ENCODE measurements around the gene NPVF.

NPVF gene

DNA sequence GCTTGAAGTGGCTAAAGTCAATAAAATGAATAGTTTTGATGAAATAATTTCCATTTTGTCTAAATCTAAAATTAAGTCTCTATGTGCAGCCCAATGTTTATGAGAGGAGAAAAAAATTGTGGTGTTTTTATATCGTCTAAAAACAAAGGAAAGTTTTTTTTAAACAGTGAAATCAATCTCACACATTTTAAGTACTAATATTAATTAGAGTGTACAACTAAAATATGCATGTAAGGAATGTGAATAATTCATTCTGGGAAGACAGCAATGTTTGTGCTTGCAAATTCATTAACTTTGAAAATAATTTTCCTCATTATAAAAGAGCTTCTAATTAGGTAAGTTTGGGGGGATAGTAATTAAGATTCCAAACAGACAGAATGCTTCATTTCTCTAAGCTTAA is at the start of gene NPVF:
Gene NPVF, minus strand, starts transcription at position 101 of the 400 bp plus-strand sequence. Its CDS starts 47 bp downstream, at position 54.
- DNase-seq = no peak

DNA sequence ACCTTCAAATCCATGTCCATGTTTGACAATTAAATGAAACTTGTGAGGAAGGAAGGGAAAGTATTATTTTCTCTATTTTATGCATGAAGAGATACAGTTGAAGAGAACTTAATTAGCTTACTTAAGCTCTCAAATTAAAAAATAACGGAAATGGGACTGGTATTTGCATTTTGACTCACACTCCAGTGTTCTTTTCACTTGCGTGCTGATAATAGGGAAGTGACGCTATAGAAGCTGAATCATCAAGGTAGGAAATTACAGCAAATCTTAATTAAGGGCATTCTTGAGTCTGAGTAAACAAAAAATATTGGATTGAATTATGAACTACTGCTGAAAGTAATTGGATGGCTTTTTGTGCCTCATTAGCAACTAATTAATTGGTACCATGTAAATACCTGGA is 44.0 kb upstream of the NPVF start:
- DNase-seq = no peak

DNA sequence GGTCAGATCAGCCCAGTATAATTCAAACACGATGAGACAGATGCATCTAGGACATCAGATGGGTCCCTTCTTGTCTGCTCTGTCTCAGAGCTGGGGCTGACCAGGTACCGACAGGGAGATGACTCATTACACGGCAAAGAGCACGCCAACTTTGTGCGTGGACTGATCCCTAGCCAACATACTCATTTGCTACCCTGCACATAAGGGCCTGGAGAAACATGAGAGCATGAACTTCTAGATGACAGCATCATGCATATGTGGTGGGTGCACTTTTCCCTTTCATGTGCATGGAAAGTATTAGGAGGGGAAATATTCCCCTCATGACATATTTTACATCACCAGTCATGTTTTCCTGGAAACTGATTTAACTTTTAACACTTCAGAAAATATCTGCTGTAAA is 35.1 kb upstream of the NPVF start:
- DNase-seq = no peak

DNA sequence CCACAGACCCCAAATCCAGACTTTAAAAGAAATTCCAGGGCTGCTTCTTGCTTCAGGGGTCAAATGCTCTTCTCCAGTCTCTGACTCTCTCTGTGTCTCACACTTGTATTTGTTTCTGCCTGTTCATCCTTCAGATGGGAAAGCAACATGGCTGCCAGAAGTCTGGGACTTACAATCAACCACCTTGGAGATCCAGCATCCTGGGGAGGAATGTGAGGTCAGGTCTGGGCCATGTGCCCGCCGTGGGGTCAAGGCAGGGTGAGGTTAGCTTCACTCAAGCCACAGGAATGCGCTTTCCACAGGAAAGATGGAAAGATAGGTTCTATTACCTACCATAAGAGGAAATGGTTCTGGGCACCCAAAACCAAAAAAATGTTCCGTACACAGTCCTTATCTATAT is 34.3 kb upstream of the NPVF start:
- no peak for DNase-seq

GRCh38 chr7:25261545-25262140 is 33.4 kb upstream of the NPVF start:
- DNase-seq = no peak

GRCh38 chr7:25260862-25261494 is 32.7 kb upstream of the NPVF start:
- no peak for DNase-seq

DNA sequence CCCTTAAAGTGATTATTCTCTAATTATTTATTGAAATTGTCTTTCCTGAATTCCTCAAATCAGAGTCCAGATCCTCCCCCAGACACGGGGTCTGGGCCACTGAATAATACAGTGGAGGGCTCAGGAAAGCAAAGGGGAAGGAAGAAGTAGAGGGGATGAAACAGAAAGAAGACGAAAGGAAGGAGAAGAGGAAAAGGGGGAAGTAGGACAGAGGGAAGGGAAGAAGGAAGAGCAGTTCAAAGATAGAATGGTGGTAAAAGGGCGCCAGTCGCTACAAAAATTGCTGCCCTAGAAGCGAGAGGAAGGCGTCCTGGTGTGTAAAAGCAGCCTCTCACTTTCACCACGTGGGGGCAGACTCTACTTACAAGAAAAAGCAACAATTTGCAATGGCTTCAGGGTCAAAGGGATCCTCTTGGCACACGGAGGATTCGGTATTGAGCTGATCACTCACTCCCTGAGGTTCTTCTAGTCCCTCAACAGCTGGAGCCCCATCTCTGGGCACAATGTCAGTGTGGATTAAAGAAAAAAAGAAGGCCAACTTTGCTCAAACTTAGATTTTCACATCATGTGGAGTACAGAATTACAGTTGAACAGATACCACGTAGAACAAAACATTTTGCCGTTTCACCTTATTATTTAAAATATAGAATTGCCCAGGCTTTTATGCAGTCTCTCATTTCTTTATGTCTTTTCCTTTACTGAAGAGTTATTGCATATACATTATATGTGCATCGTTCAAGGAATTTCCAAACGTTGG is 31.4 kb upstream of the NPVF start:
- DNase-seq = peak; percentile 85

GRCh38 chr7:25256333-25256819 is 28.1 kb upstream of the NPVF start:
- no peak for DNase-seq

DNA sequence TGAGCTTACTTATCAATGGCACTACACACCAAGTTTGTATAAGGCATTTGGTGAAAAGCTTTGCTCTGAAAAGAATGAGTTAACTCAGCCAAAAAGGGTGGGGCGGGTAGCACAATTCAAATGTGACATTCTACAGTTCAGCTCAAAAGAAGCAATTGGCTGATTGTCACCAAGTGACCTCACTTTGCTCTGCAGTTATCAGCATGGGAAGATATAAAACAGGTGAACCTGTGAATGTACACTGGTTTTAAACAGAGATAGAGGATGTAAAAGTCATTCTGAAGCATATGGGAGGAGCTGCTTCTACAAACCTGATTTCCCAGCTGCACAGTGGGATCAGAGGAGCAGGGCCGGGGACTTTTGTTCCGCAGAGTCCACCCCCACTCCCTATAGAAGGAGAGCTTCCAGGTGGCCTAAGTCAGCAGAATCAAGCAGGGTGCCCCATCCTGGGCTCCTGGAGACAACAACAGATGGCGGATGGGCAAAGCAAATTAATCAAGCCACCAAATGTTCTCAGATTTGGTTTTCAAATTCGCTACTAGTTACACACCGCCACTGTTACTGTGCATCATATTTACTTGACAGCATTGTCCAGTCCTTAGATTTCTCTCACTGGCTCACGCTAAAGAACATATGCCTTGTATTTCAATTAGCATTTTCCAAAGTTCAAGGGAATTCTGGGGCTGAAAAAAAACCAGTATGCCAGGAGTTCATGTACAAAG is 27.5 kb upstream of the NPVF start:
- DNase-seq = peak; percentile 33

DNA sequence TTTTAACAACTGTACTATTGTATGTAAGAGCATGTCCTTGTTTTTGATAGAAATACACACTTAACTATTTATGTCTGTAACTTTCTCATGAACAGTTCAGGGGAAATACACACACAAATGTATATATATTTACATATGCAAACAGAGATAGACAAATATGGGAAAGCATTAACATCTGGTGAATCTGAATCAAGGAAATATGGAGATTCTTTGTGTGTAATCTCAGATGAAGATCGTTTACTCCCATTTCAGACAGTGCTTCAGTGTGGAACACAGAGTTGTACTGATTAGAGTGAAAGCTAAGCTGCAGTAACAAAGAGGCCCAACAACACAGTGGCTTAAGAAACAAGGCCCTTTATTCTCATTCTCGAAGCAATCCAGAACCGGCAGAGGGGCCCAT is 26.3 kb upstream of the NPVF start:
- no peak for DNase-seq

GRCh38 chr7:25253714-25254113 is 25.4 kb upstream of the NPVF start:
- DNase-seq = no peak

- no peak for DNase-seq
These were observed 22.1 kb upstream of the NPVF start for GRCh38 chr7:25250386-25250785.

DNA sequence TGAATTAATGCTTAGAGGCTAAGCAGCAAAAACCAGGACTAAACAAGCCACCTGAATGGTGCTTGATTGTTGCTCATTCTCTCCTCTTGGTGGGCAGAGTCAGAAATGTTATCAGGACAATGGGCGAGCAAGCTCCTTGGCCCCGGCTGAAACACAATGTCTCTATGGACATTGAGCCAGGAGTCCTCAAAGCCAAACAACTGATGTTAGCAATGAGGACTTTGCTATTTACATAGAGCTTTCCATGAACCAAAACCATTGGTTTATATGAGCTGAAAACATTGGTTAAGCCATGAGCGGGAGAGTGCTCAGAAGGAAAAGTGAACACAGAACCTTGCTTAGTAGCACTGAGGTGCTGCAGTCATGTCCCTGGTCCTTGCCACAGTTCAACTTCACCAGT is 21.5 kb upstream of the NPVF start:
- DNase-seq = no peak

GRCh38 chr7:25246306-25246705 is 18.0 kb upstream of the NPVF start:
- no peak for DNase-seq

DNA sequence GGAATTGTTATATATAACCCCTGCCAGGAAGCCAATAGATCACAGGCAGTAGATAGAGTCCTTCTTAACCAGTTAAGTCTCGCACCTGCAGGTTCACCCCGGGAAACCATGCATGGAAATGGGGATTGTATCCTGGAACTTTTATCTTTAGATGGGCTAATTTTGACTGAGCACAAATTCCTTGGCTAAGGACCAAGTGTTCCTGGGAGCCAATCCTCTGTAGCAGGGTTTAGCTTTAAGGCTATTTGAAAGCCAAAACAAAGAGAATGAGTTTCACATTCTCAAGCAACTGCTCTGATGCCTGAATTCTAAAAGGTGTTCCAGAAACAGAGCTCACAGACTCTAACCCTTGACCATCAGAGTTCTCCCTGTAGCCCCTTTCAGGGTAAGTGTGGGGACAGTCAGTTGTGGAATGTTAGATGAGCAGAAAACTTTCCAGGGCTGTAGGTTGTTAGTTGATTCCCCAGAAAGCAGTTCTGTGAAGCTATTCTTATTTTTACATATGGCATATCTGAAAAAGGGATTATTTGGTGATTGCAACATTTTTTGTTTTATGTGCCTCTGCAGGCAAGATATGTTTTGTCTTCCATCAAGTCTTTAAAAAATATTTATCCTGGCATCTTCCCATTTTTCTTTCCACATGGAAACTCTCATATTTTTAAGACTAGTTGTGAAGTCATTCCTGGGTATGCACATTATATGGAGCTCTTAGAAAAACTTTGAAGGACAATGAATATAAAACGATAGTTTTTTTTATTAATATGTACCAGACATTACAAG is 16.2 kb upstream of the NPVF start:
- no peak for DNase-seq

DNA sequence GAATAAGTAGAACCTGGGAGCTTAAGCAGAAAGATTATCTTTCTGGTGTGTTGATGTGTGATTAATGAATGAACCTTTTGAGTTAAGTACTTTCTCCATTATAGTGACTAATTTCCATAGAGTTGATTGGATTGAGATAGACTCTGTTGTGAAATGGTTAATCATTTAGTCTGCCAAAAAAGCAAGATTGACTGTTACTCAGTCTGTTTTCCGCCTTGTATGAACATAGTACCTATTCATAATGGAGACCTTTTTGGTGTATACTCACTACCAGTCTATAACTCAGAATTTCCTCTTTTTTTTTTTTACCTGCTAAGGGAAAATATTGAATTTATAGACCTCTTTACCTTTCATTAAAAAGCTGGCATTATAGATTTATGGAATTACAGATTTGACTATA is 14.4 kb upstream of the NPVF start:
- no peak for DNase-seq

- no peak for DNase-seq
These were observed 12.6 kb upstream of the NPVF start for GRCh38 chr7:25240896-25241295.

DNA sequence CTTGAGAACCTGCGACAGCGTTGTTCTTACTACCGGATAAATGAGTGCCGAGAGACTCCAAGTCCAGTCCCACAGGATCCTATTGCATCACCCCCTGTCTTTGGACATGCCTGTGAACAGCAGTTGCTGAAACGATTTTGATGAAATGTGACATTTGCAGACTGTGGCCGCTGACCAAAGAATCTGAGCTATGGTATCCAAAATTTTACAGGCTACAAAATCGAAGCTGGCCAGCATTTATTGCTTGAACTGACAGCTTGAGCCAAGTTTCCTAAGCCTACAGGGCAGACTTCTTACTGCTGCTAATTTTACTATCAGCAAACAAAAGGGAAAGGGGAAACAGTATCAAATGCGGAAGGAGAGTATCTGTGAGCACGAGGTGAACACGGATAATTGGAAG is 12.1 kb upstream of the NPVF start:
- DNase-seq = peak; percentile 58

DNA sequence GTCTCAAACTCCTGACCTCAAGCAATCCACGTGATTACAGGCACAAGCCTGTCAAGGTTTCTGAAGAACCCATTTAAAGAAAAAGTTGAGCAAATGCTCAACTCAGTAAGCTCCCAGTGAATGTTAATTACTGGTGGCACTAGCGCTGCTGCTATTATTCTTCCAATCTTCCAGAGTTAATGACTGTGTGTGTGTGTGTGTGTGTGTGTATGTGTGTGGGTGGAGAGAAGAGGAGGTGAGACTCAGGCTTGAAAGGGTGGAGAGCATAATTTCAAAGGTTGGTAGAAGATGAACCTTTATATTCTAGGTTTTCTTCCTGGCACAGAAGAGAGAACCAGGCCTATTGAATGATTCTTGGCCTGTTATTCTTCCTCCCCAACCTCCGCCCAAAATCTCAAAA is 11.6 kb upstream of the NPVF start:
- no peak for DNase-seq

DNA sequence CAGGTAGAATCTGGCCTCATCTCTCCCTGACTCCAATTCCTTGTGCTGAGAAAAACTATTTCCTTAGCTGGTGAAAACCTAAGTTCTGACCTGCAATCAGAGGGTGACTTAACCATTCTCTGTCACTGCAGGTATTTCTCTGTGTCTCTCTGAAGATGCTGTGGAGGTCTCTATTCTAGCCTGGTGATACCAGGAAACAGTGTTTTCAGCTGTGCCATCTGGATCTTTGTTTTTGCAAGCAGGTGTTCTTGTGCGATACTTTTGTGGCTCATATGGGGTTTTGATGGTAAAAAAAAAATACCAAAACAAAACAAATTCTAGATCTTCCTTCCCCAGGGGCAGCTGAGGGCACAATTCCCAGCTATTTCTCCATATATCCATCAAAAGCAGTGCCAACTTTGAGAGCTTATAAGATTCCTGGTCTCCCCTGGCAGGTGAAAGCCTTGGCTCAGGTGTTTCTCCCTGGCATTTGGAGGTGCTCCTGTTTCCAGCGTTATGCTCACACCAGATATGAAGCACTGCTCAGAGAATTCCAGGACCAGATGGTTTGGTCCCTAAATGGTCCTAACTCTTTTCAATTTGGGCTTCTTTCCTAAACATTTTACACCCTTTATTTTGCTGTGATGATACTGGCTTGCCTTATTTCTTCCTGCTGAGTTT is 9.9 kb upstream of the NPVF start:
- no peak for DNase-seq

DNA sequence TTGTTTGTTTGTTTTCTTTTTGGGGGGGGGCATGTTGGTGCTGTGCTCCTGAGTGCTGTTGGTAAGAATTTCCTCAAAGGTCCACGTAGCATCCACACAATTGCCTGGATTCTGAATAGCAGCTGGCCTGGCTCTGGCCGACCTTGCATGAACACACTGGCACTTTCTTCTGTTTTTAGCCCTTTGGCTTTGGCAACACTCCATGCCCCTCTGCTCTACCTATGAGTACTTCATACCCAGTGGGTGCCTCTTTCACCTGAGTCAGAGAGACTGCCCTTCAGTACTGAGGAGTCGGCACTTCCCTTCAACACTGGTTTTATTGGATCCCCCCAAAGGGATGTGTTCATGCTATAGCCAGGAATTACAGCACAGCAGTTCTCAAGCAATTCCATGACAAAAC is 7.2 kb upstream of the NPVF start:
- no peak for DNase-seq

DNA sequence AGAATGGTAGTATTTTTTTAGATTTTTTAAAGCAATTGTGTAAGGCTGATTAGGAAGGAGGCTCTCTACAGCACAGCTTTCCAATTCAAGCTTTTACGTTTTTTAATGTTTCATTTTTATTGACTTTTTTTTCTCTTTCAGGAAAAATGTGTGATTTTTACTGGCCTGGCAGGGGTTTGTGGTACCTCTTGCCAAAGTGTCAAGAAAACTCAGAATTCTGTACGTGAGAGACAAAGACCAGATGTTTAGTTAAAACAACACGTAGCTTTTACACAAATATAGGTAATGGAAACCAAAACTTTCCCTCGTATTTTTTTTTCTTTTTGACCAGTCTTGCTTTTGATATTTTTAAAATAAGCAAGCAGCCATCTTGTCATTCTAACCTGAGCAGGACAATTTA is 6.0 kb upstream of the NPVF start:
- DNase-seq = no peak

Measured in retina (tissue), 1 donor.